ENCODE results near the gene AGO4.

DNA sequence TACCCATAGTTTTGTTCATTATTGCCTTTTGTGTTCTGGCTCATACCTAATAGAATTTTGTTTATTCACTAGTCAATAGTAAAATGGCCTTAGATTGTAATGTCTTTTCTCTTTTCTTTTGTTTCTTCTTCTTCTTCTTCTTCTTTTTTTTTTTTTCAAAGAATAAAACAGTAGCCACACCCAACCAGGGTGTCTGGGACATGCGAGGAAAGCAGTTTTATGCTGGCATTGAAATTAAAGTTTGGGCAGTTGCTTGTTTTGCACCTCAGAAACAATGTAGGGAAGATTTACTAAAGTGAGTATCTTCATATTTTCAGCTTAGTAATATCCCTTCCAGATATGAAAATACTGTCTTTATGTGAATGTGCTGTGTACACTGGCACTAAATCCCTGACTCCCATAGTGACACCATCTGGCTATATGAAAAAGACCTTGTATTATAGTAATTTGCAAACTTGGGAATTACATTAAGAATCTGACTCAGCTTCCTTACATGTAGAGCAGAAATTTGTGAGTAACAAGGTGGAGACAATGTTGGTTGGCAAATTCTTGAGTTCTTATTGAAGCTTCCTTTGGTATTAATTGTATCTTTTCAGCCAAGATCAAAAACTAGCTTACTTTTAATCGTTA, 24.6 kb downstream of the AGO4 start:
- TF ChIP-seq, protein P1, sequence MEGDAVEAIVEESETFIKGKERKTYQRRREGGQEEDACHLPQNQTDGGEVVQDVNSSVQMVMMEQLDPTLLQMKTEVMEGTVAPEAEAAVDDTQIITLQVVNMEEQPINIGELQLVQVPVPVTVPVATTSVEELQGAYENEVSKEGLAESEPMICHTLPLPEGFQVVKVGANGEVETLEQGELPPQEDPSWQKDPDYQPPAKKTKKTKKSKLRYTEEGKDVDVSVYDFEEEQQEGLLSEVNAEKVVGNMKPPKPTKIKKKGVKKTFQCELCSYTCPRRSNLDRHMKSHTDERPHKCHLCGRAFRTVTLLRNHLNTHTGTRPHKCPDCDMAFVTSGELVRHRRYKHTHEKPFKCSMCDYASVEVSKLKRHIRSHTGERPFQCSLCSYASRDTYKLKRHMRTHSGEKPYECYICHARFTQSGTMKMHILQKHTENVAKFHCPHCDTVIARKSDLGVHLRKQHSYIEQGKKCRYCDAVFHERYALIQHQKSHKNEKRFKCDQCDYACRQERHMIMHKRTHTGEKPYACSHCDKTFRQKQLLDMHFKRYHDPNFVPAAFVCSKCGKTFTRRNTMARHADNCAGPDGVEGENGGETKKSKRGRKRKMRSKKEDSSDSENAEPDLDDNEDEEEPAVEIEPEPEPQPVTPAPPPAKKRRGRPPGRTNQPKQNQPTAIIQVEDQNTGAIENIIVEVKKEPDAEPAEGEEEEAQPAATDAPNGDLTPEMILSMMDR (IDR thresholded peaks at IDR 0.05; ENCODE audit: low read depth, low read length) = no peak
- no peak for TF ChIP-seq EZH2phosphoT487 (IDR thresholded peaks at IDR 0.05; ENCODE audit: low read depth)

All from OCI-LY3 (cell line).